GM21619 (cell line): ENCODE data around the gene NCKIPSD.

Source experiments
- ATAC-seq: cut with Tn5 transposase; IDR thresholded peaks from one replicate; pipeline ENCODE4 v1.9.1; 2021; ENCODE audit not compliant: unreplicated experiment

NCKIPSD gene

GRCh38 chr3:48625600-48625999 lies 60.1 kb downstream of the NCKIPSD start:
- ATAC-seq, result no peak

- ATAC-seq, result no peak
Observed at GRCh38 chr3:48624767-48625166, 60.9 kb downstream of the NCKIPSD start.

- no peak for ATAC-seq
Observed at GRCh38 chr3:48623851-48624547, 61.7 kb downstream of the NCKIPSD start.
